Right cardiac atrium (tissue), 5 donors: ENCODE data around the gene TANGO2. TPM values are rescaled to one million over a fixed set of nuclear protein-coding genes. Genes with fewer than 3 reads are reported as not detected.
A peak's percentile ranks its signal among the peaks of the same experiment; 100 is the strongest.

ENCODE experiments used
- ATAC-seq, 2 donors: fragments of 200-7000 bp; cut with Tn5 transposase; one replicate each; pipeline versions ENCODE4 v1.8.0 to v1.9.1; 2020; ENCODE audit warnings: moderate library complexity in 2 of 2, mild to moderate bottlenecking in 1 of 2
- DNase-seq, 3 donors: peaks; one replicate each; pipeline ENCODE4 v3.0.0-alpha.2; 2020
- H3K27ac ChIP-seq: one replicate; pipeline ENCODE4 v1.5.1; 2013; ENCODE audit warnings: mild to moderate bottlenecking, low read length, control low read depth, moderate library complexity
- H3K27me3 ChIP-seq: one replicate; pipeline ENCODE4 v1.6.1; 2013; ENCODE audit not compliant: control insufficient read depth, insufficient read depth
- H3K4me1 ChIP-seq: one replicate; pipeline ENCODE4 v1.6.1; 2013; ENCODE audit warnings: low read length; ENCODE audit not compliant: control insufficient read depth, insufficient read depth
- H3K4me3 ChIP-seq: one replicate; pipeline ENCODE4 v1.5.1; 2013; ENCODE audit warnings: low read length, control low read depth
- H3K9me3 ChIP-seq: one replicate; pipeline ENCODE4 v1.6.1; 2013; ENCODE audit warnings: low read length; ENCODE audit not compliant: control insufficient read depth
- WGBS: extraction: QIAGEN DNeasy Blood & Tissue Kit; methylation state at CpG from one replicate; pipeline ENCODE4 v1.1.7; 2013; 5-methylcytosine and 5-hydroxymethylcytosine counted together
- intact Hi-C, 4 donors: fragments of 100-400 bp; cut with DNase I; formaldehyde crosslinking; loops; one replicate each; pipeline versions ENCODE4 v1.11.0 to v1.14.0; 2022 to 2023
- polyA plus RNA-seq: library from polyadenylated mRNA; stranded (reverse); fragments of 200-250 nt; gene quantifications from one replicate; pipeline ENCODE4 v1.2.3, GENCODE V29; 2013
- total RNA-seq, 4 donors: library from RNA; stranded (reverse); fragmentation: NEBNext Ultra II Directional; extraction: Animal tissue kit (Norgen Biotek cat#: 25700); gene quantifications; one replicate each; pipeline ENCODE4 v1.2.1, GENCODE V29; 2021
- donor health status: healthy with polysubstance abuse.
- donor health status: DM: no; HTN: yes; CAD: no.
- donor health status: DM: no; HTN: no; CAD: no.
- donor health status: DM: no; HTN: yes; CAD: no; lungs with severe emphysema.
- donor health status: DM: yes; HTN: yes; CAD: no.

Gene TANGO2
- total and polyA plus RNA-seq, 5 donors = 61.1 to 70.4 (median 64.9) TPM

DNA sequence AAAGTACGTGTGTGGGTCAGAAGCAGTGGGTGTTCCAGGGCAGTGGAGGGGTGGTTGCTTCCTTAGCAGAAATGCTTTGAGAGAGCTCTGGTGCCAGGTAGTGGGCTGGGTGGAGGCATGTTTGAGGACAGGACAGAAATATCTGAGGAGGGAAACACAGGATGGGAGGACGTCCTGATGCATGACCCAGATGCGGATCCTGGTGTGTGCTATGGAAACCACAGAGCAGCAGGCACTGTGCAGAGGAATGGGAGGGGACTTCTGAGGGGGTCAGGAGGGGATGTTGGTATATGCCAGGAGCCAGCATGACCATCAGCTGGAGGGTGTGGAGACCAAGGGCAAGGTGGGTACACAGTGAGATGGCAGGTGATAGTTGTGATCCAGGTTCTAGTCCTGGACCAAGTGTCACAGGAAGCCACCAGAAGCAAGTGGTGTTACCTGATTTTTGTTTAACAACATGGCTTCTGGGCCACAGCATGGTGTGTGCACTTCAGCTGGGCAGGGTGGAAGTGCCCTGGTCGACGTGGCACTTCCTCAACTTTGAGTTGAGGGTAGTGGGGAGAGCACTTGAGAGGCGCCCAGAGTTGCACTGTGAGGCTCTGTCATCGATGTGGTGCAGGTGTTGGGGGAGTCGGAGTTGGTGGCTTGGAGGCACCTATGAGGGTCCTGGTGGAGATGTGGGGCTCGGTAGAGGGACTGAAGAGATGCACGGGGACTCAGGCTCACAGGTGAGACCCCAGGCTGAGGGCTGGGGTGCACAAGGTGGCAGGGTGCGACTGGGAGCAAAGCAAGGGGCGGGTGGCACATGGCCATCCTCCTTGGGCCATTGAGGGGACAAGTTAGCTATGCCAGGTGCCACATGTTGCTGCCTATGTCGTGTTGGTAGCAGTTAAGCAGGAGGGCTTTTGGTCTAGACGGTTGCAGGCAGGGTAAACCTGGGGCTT is 66.7 kb downstream of the TANGO2 start:
- Histone ChIP-seq H3K9me3 (no peaks in the 10 kb centered on the region), H3K27me3 (no peaks in the 10 kb centered on the region), H3K4me1 (peaks cover 16% of the 10 kb centered on the region), H3K27ac (no peak overlapping the region), H3K4me3 (no peak overlapping the region)
- intact Hi-C loops = no loop called here
- DNase-seq (no peak), ATAC-seq (no peak)
- WGBS = 92% methylated on average over 14 of the region's 14 CpGs

DNA sequence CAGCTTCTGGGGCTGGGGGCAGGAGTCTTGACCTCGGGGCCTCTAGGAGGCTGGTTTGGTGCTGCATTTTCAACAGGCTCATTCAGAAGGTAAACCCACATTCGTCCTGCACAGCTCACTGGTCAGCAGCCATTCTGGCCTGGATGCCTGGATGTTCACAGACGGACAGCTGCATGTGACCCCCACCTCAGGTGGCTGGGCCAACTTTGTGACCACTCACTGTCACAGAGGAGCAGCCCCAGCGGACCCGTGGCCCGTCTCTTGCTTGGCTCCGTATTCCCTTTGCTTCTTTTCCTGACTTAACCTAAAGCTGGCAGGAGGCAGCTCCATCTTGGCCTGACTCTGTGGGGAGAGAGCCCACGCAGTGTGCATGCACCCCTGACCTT is 67.3 kb downstream of the TANGO2 start:
- H3K9me3 ChIP-seq = no peaks in the 10 kb centered on the region
- no peak for ATAC-seq
- 89% methylated on average over 8 of the region's 8 CpGs for whole genome bisulfite sequencing

DNA sequence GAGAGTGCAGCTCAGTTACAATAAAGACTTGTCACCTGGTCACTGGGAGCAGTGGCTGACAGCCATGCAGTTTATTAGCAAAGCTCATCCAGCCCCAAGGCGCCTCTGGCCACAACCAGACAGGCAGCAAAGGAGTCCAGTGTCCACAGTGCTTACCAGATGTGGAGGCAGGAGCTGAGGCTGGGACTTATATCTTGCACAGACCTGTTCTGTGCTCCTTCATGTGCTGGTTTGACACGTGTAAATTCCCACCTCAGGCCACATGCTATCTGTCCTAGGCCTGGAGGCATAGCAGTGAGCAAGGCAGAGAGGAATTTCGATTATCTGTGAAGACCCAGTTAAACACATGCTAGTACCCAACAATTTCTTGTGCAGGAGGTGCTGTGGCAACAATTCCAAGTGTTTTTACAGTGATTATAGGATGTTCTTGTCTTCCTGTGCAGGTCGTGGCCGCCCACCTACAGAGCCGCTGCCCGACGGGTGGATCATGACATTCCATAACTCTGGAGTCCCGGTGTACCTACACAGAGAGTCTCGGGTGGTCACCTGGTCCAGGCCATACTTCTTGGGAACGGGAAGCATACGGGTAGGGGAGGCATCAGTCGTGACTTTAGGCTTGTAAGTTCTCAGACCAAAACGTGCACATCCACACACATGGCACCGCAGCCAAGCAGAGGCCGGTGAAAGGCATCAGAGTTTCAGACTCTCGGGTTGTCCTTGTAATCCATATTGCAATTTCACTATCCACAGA is 68.5 kb downstream of the TANGO2 start:
- Histone ChIP-seq H3K4me1 (peaks cover 8% of the 10 kb centered on the region), H3K4me3 (no peak overlapping the region), H3K9me3 (no peaks in the 10 kb centered on the region), H3K27ac (no peak overlapping the region), H3K27me3 (no peaks in the 10 kb centered on the region)
- 90% methylated on average over 17 of the region's 17 CpGs for WGBS
- ATAC-seq (no peak), DNase-seq (no peak)
- intact Hi-C loops = no loop called here

More for the DNA sequence above, 67.3 kb downstream of the TANGO2 start:
- intact Hi-C loops = no loop called here
- no peaks in the 10 kb centered on the region for H3K27me3 ChIP-seq
- no peak overlapping the region for H3K27ac ChIP-seq
- DNase-seq = no peak
- H3K4me3 ChIP-seq = no peak overlapping the region
- peaks cover 11% of the 10 kb centered on the region for H3K4me1 ChIP-seq

DNA sequence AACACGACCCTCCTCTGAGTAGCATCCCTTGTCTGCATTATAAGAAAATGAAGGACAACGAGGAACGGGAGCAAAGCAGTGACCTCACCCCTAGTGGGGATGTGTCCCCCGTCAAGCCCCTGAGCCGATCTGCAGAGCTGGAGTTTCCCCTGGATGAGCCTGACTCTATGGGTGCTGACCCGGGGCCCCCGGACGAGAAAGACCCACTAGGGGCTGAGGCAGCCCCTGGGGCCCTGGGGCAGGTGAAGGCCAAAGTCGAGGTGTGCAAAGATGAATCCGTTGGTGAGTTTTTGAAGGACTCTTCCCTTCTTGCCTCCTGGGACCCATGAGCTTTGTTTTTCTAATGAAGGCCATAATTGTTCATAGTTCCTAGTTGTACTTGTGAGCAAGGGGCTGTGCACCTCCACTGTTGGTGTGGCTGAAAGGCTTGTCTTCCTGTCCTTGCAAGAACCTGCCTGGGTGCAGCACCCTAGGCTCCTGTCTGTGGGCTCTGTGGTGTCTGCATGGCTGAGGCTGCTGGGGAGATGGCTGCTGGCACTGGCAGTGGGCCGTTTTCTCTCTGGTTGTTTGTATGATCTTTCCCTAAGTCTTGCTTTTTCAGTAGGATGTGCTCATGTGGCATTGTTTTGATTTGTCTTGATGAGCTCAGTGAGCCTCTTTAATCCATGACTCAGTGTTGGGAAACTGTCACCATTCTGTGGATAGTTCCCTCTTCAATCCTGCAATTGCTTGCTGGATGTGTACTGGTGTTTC is 69.2 kb downstream of the TANGO2 start:
- WGBS = 91% methylated on average over 11 of the region's 11 CpGs
- H3K27ac ChIP-seq = no peak overlapping the region
- DNase-seq (no peak), ATAC-seq (no peak)
- H3K4me1 ChIP-seq = peaks cover under 1% of the 10 kb centered on the region
- no peaks in the 10 kb centered on the region for H3K9me3 ChIP-seq
- H3K4me3 ChIP-seq = no peak overlapping the region
- intact Hi-C loops = loop anchor here in 1 of 4 donors (10.0 kb wide), 1 partner anchor 695 kb away; no protein-coding TSS in a partner anchor
- no peaks in the 10 kb centered on the region for H3K27me3 ChIP-seq

DNA sequence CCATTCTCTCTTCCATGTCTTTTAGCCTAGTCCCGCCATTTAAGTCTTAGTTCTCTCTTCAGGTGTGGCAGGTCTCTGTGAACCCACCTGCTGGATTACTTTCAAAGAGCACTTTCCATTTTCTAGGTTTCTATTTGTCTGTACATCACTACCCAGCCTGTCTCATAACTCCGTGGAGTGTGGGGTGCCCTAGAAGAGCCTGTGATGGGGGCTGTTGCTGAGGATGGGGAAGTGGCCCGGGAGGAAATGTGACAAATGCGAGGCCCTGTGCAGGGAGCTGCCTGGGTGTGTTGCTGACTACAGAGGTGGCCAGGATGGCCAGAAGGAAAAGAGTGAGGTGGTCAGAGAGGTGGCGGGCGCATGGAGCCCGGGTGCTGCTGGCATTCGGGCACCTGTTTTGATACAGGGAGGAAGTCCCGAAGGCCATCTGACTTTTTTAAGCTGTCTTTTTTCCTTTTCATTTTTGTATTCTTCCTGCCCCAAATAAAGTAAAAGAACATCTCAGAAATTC is 69.9 kb downstream of the TANGO2 start:
- intact Hi-C loops = loop anchor here in 1 of 4 donors (10.0 kb wide), 1 partner anchor 696 kb away; no protein-coding TSS in a partner anchor
- WGBS = 88% methylated on average over 9 of the region's 9 CpGs
- no peak overlapping the region for H3K4me3 ChIP-seq
- no peaks in the 10 kb centered on the region for H3K9me3 ChIP-seq
- no peak for ATAC-seq
- no peaks in the 10 kb centered on the region for H3K27me3 ChIP-seq
- DNase-seq = no peak
- no peak overlapping the region for H3K27ac ChIP-seq
- no peaks in the 10 kb centered on the region for H3K4me1 ChIP-seq

DNA sequence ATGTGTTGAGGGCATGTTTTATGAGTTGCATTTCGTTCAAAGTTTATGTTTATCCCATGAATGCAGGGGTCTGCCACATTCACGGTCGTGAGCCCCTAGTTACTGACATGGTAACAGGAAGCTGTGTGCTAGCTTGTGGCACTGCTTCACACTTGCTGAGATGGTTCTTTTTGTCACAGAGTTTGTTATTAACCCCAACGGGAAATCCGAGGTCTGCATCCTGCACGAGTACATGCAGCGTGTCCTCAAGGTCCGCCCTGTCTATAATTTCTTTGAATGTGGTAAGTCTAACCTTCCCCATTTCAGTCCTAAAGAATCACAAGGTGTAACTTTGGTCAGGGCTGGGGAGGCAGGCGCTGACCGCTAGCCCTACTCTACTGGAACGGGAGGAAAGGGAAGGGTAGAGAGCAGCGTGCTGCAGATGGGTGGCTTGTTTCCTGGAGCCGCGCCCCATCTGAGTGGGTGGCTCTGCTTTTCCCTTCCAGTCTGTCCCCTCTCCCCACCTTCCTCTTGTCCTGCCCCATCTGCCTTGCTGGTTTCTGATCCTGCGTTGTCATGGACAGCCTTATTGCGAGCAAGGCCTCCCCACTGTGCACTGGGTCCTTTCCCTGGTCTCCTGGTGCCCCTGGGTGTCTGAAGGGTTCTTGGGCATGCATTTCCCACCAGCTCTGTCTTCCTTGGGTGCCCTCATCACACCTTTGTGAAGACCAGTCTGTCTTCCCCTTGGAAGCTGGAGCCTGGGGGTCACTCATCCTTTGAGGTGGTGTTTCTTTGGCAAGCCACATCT is 71.0 kb downstream of the TANGO2 start:
- Histone ChIP-seq H3K27ac (no peak overlapping the region), H3K4me1 (no peaks in the 10 kb centered on the region), H3K4me3 (no peak overlapping the region), H3K27me3 (no peaks in the 10 kb centered on the region), H3K9me3 (no peaks in the 10 kb centered on the region)
- 92% methylated on average over 16 of the region's 16 CpGs for WGBS
- ATAC-seq = no peak
- intact Hi-C loops = loop anchor here in 1 of 4 donors (10.0 kb wide), 1 partner anchor 697 kb away; no protein-coding TSS in a partner anchor
- no peak for DNase-seq

DNA sequence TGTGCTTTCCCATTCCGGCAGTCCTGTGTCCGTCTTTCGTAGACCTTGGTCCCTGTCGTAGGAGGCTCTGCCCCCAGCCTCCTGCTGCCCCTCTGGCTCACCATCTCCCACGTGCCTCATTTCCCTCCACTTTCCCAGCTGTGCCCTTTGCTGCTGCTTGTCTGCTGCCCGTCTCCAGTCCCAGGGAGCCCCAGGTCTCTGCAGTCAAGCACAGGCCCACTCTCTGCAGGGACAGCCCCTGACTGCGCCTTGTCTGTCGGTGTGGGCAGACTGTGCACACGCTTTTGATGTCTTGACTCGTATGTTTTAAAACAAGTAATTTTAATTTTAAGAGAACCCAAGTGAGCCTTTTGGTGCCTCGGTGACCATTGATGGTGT is 71.6 kb downstream of the TANGO2 start:
- H3K27ac ChIP-seq = no peak overlapping the region
- intact Hi-C loops = loop anchor here in 1 of 4 donors (10.0 kb wide), 1 partner anchor 698 kb away; no protein-coding TSS in a partner anchor

DNA sequence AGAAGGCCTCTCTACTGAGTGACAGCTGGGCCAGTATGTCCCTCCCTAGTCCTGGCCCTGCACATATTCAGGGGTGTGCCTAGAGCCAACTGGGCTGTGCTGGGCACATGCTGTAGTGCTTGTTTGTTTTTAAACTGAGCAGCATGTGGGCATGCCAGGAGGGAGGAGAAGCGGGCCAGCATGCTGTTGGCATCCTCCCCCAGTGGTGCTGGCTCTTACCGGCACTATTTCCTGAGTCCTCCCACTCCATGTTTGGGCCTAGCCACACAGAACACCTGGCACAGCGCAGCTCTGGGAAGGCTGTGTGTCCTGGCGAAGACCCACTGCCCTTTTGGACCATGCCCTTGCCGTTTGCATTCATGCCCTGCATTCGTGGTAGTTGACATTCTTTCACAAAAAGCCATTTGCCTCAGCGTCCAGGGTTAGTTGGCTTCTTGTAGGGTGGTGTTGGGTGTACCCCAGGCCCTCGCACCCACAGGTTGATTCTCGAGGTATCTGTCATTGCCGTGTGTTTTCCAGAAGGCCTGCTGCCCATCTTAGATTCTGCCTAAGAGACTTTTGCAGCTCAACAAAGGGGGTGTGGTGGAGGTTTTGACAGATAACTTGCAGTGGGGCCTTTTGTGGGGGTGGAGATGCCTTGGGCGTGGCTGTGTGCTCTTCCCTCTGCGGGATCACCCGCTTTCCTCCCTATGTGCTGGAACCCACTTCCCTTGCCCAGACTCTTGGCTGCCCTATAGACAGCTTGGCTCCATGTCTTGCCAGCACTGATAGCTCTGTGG is 72.7 kb downstream of the TANGO2 start:
- Histone ChIP-seq H3K4me1 (no peaks in the 10 kb centered on the region), H3K27ac (no peak overlapping the region), H3K27me3 (no peaks in the 10 kb centered on the region), H3K9me3 (no peaks in the 10 kb centered on the region), H3K4me3 (no peak overlapping the region)
- intact Hi-C loops = loop anchor here in 1 of 4 donors (10.0 kb wide), 1 partner anchor 699 kb away; no protein-coding TSS in a partner anchor
- no peak for DNase-seq
- 90% methylated on average over 13 of the region's 13 CpGs for WGBS
- peak; percentile 68 to 86 for ATAC-seq

More for the DNA sequence above, 71.6 kb downstream of the TANGO2 start:
- DNase-seq (no peak), ATAC-seq (no peak)
- Histone ChIP-seq H3K4me1 (no peaks in the 10 kb centered on the region), H3K27me3 (no peaks in the 10 kb centered on the region), H3K4me3 (no peak overlapping the region), H3K9me3 (no peaks in the 10 kb centered on the region)
- WGBS = 92% methylated on average over 11 of the region's 11 CpGs

DNA sequence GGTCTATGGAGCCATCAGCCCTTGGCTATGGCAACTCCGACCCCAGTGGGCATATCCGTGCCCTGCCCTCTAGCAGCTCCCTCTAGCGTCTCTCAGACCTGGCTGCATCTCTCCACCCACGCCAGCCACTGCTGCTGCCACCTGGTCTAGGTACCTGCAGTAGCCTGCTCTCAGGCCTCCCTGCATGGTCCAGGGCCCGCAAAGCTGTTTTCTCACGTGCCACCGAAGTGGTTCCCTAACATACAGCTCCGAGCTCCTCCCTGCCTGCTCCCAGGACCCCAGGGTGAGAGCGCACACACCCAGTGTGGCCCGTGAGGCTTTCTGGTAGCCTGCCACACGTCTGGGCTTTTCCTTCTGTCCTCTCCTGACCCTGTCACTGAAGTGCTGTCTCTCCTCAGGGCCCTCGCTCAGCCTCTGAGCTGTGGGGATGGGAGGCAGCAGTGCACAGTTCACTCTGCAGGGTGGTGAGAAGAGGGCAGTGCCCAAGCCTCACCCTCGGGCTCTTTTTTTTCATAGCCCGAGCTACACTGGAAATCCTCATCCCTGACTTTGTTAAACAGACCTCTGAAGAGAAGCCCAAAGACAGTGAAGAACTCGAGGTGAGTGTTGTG is 73.4 kb downstream of the TANGO2 start:
- intact Hi-C loops = loop anchor here in 1 of 4 donors (10.0 kb wide), 1 partner anchor 700 kb away; no protein-coding TSS in a partner anchor

More for the DNA sequence above, 73.4 kb downstream of the TANGO2 start:
- ATAC-seq (peak in 1 of 2 donors; percentile 12), DNase-seq (no peak)
- 94% methylated on average over 15 of the region's 15 CpGs for WGBS
- H3K27me3 ChIP-seq = no peaks in the 10 kb centered on the region
- no peaks in the 10 kb centered on the region for H3K4me1 ChIP-seq
- no peak overlapping the region for H3K4me3 ChIP-seq
- no peaks in the 10 kb centered on the region for H3K9me3 ChIP-seq
- no peak overlapping the region for H3K27ac ChIP-seq
